ENCODE data around the gene ARSK. TPM values are rescaled to one million over a fixed set of nuclear protein-coding genes. Genes with fewer than 3 reads are reported as not detected.

Gene ARSK
- total RNA-seq, 1 donor from 2014 or later = 5.5 TPM

DNA sequence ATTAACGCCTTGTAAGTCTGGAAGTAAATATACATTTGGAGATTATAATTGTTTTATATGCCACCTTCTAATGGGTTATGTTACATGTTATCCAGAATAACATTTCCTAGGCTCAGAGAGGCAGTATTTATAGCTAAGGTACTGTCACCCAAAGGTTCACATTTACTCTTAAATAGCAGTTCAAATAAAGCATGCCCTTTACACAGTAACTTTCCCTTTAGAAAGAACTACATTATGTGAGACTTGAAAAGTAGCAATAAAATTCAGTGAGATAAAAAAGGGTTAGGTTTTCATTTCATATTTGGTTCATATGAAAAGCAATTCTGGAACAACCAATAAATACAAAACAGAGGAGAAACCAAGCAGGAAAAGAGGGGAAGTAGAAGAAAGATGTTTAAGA is 35.2 kb upstream of the ARSK start:
- Mint-ChIP-seq H3K9me3 (ENCODE audit: unreplicated experiment) (no peaks in the 10 kb centered on the region), H3K4me1 (ENCODE audit: unreplicated experiment) (no peaks in the 10 kb centered on the region), H3K27me3 (ENCODE audit: unreplicated experiment) (no peaks in the 10 kb centered on the region), H3K36me3 (ENCODE audit: low read depth, unreplicated experiment) (peaks cover 8% of the 10 kb centered on the region), H3K4me3 (ENCODE audit: unreplicated experiment) (no peak overlapping the region), H3K27ac (ENCODE audit: unreplicated experiment) (no peak overlapping the region)
- no peak for TF ChIP-seq CTCF (IDR thresholded peaks at IDR 0.05; ENCODE audit: unreplicated experiment)
- DNase-seq (ENCODE audit: low spot score) = no peak

GRCh38 chr5:95520206-95520605 is 34.7 kb upstream of the ARSK start:
- H3K36me3 Mint-ChIP-seq (ENCODE audit: low read depth, unreplicated experiment) = peaks cover 8% of the 10 kb centered on the region
- H3K9me3 Mint-ChIP-seq (ENCODE audit: unreplicated experiment) = no peaks in the 10 kb centered on the region
- TF ChIP-seq CTCF (IDR thresholded peaks at IDR 0.05; ENCODE audit: unreplicated experiment) = no peak
- no peak overlapping the region for H3K27ac Mint-ChIP-seq (ENCODE audit: unreplicated experiment)
- no peaks in the 10 kb centered on the region for H3K4me1 Mint-ChIP-seq (ENCODE audit: unreplicated experiment)
- DNase-seq (ENCODE audit: low spot score) = no peak
- H3K4me3 Mint-ChIP-seq (ENCODE audit: unreplicated experiment) = no peak overlapping the region
- no peaks in the 10 kb centered on the region for H3K27me3 Mint-ChIP-seq (ENCODE audit: unreplicated experiment)

GRCh38 chr5:95524423-95524822 is 30.5 kb upstream of the ARSK start:
- no peak for TF ChIP-seq CTCF (IDR thresholded peaks at IDR 0.05; ENCODE audit: unreplicated experiment)
- Mint-ChIP-seq H3K27me3 (ENCODE audit: unreplicated experiment) (no peaks in the 10 kb centered on the region), H3K27ac (ENCODE audit: unreplicated experiment) (no peak overlapping the region), H3K36me3 (ENCODE audit: low read depth, unreplicated experiment) (peaks cover 11% of the 10 kb centered on the region), H3K9me3 (ENCODE audit: unreplicated experiment) (no peaks in the 10 kb centered on the region), H3K4me1 (ENCODE audit: unreplicated experiment) (no peaks in the 10 kb centered on the region), H3K4me3 (ENCODE audit: unreplicated experiment) (no peak overlapping the region)
- no peak for DNase-seq (ENCODE audit: low spot score)

DNA sequence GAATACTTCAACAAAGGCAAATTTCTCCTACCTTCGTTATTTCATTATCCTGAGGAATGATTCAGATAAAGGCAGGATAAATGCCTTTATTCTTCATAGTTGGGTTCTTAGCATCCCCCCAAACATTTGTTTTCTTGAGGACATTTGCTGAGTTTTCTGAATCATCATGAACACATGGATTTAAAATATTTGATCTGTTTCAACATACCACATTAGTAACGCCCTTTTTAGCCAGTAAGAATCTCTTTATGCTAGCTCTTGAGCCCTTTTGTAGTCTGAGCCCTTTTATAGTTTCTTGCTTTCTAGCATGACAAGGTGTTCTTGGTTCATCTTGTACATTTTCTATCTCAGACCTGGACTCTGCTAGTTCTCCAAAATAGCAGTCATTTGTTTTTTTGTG is 28.0 kb upstream of the ARSK start:
- TF ChIP-seq CTCF (IDR thresholded peaks at IDR 0.05; ENCODE audit: unreplicated experiment) = no peak
- no peaks in the 10 kb centered on the region for H3K27me3 Mint-ChIP-seq (ENCODE audit: unreplicated experiment)
- no peaks in the 10 kb centered on the region for H3K4me1 Mint-ChIP-seq (ENCODE audit: unreplicated experiment)
- peaks cover 12% of the 10 kb centered on the region for H3K36me3 Mint-ChIP-seq (ENCODE audit: low read depth, unreplicated experiment)
- DNase-seq (ENCODE audit: low spot score) = no peak
- no peak overlapping the region for H3K27ac Mint-ChIP-seq (ENCODE audit: unreplicated experiment)
- H3K9me3 Mint-ChIP-seq (ENCODE audit: unreplicated experiment) = no peaks in the 10 kb centered on the region
- no peak overlapping the region for H3K4me3 Mint-ChIP-seq (ENCODE audit: unreplicated experiment)

- no peak for TF ChIP-seq CTCF (IDR thresholded peaks at IDR 0.05; ENCODE audit: unreplicated experiment)
- Mint-ChIP-seq H3K27me3 (ENCODE audit: unreplicated experiment) (no peaks in the 10 kb centered on the region), H3K27ac (ENCODE audit: unreplicated experiment) (no peak overlapping the region), H3K36me3 (ENCODE audit: low read depth, unreplicated experiment) (peaks cover 12% of the 10 kb centered on the region), H3K4me1 (ENCODE audit: unreplicated experiment) (no peaks in the 10 kb centered on the region), H3K9me3 (ENCODE audit: unreplicated experiment) (no peaks in the 10 kb centered on the region), H3K4me3 (ENCODE audit: unreplicated experiment) (no peak overlapping the region)
- no peak for DNase-seq (ENCODE audit: low spot score)
These were observed 26.3 kb upstream of the ARSK start for GRCh38 chr5:95528565-95528964.

Measured in endothelial cell (in vitro differentiated cells).